CD4-positive, alpha-beta T cell treated with Interleukin-6 for 4 hours (primary cell): ENCODE results near the gene OSBP.
A peak's percentile ranks its signal among the peaks of the same experiment; 100 is the strongest.
"Not testable (repeated sequence)": the region's sequence is repeated elsewhere in the genome, so short reads cannot be mapped to it uniquely, and the experiment has no call there.

Source experiments
- DNase-seq: peaks from one replicate; pipeline ENCODE4 v3.0.0-alpha.2; 2020; ENCODE audit warnings: mixed read lengths

Gene OSBP

GRCh38 chr11:59552844-59553243 is 62.7 kb downstream of the OSBP start:
- no peak for DNase-seq

- no peak for DNase-seq
These were observed 63.7 kb downstream of the OSBP start for GRCh38 chr11:59551659-59552521.

DNA sequence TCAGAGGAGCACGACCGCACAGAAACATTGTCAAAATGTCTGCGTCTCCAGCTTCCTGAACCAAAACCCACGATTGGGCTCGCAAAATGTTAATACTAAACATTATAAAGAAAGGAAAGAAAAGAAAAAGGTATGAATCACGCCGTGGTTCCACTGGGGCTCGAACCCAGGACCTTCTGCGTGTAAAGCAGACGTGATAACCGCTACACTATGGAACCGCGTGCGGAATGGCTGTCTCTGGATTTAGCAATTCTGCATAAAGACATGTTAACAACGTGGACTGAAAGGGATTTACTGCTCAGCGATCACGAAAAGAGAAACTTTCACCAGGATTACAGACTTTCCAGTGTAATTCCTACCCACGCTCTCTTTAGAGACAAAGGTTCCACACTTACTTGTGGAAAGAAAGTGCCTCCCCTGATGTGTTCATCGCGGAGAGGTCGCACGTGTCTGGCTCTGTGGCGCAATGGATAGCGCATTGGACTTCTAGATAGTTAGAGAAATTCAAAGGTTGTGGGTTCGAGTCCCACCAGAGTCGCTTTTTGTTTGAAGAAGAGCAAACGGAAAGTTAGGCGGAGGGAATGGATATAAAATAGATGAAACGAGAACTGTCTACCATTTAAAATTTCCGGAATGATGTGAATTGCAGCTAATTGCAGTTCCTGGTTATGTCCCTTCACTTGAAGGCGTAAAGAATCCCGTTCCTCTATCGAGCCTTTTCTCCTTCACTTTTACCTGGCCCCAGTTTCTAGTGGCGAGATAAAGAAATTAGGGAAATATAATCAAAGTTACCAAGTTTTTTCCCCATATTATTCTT is 64.5 kb downstream of the OSBP start:
- DNase-seq = peak; percentile 78

- peak; percentile 88 for DNase-seq
These were observed 65.2 kb downstream of the OSBP start for GRCh38 chr11:59550368-59550841.

- DNase-seq = no peak
These were observed 67.3 kb downstream of the OSBP start for GRCh38 chr11:59548309-59548656.

DNA sequence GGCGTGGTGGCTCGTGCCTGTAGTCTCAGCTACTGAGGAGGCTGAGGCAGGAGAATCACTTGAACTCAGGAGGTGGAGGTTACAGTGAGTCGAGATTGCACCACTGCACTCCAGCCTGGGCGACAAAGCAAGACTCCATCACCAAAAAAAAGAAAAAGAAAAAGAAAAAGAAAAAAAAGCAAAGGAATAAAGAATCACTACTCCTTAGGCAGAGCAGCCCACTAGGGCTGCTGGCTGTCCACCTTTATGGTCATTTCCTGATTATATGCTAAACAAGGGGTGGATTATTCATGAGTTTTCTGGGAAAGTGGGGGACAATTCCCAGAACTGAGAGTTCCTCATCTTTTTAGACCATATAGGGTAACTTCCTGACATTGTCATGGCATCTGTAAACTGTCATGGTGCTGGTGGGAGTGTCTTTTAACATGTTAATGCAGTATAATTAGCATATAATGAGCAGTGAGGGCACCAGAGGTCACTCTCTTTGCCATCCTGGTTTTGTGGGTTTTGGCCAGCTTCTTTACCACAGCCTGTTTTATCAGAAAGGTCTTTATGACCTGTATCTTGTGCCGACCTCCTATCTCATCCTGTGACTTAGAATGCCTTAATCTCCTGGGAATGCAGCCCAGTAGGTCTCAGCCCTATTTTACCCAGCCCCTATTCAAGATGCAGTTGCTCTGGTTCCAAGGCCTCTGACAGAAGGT is 67.8 kb downstream of the OSBP start:
- not testable (repeated sequence) for DNase-seq

- DNase-seq = no peak
These were observed 70.2 kb downstream of the OSBP start for GRCh38 chr11:59545179-59546020.

DNA sequence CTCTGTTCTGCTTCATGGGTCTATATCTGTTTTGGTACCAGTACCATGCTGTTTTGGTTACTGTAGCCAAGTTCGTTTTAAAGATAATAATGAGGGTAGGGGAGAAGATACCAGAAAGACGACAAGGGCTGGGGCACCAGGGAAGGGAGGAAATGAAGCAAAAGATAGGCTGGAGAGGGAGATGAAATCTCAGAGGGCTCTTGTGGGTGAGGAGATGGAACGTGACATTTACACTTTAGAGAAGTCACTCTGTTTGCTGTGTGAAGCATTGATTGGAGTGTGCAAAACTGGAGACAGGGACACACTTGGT is 70.8 kb downstream of the OSBP start:
- DNase-seq = no peak

DNA sequence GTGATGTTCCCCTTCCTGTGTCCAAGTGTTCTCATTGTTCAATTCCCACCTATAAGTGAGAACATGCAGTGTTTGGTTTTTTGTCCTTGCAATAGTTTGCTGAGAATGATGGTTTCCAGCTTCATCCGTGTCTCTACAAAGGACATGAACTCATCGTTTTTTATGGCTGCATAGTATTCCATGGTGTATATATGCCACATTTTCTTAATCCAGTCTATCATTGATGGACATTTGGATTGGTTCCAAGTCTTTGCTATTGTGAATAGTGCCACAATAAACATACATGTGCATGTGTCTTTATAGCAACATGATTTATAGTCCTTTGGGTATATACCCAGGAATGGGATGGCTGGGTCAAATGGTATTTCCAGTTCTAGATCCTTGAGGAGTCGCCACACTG is 71.9 kb downstream of the OSBP start:
- DNase-seq = not testable (repeated sequence)

GRCh38 chr11:59542142-59542810 is 73.3 kb downstream of the OSBP start:
- no peak for DNase-seq

- DNase-seq = no peak
These were observed 80.9 kb downstream of the OSBP start for GRCh38 chr11:59534676-59535075.

DNA sequence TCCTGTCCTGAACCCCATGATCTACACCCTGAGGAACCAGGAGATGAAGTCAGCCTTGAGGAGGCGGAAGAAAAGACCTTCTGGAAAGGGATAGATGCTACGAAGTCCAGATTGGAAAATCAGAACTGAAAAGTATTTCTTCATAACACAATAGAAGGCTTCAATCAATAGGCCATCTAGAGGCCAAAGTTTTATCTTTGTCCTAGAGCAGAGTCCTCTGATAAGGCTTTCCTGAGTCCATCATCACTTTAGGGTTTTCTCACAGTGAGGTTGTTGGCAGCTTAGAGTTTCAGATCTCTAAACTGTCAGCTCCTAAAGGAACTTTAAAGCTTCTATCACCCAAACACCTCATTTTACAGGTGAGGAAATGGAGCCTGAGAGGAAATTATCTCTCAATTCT is 83.0 kb downstream of the OSBP start:
- no peak for DNase-seq

- DNase-seq = no peak
These were observed 86.9 kb downstream of the OSBP start for GRCh38 chr11:59528711-59529110.
